ENCODE measurements around the gene PDCD4. TPM values are rescaled to one million over a fixed set of nuclear protein-coding genes. Genes with fewer than 3 reads are reported as not detected.

PDCD4 gene
- total RNA-seq, 1 experiment from 2014 or later: 133 TPM

GRCh38 chr10:110898391-110898790 is 26.7 kb downstream of the PDCD4 start:
- peak overlapping the region; percentile 16 for H3K27ac Mint-ChIP-seq (ENCODE audit: low read depth, unreplicated experiment)
- H3K4me3 Mint-ChIP-seq (ENCODE audit: unreplicated experiment): no peak overlapping the region
- ChIA-PET POLR2A (interaction anchor here (0.5 to 3.7 kb wide), 7 partner anchors 11 to 328 kb away, joined by 3 to 17 read pairs (median 6); partner anchors contain the start of genes BBIP1 and SHOC2), CTCF (interaction anchor here (0.6 to 2.8 kb wide), 6 partner anchors 95 to 1688 kb away, joined by 3 to 18 read pairs (median 5); no protein-coding TSS in a partner anchor)
- no peaks in the 10 kb centered on the region for H3K9me3 Mint-ChIP-seq (ENCODE audit: unreplicated experiment)
- intact Hi-C loops (cut with micrococcal nuclease): no loop called here
- peaks cover 94% of the 10 kb centered on the region for H3K36me3 Mint-ChIP-seq (ENCODE audit: insufficient read depth, unreplicated experiment)
- H3K27me3 Mint-ChIP-seq (ENCODE audit: insufficient read depth, unreplicated experiment): no peaks in the 10 kb centered on the region
- no peak for DNase-seq (ENCODE audit: unreplicated experiment)
- peaks cover 29% of the 10 kb centered on the region for H3K4me1 Mint-ChIP-seq (ENCODE audit: insufficient read depth, unreplicated experiment)
- BruUV-seq (replicated peaks): TSS peak; percentile 78
- no peak for TF ChIP-seq CTCF (IDR thresholded peaks at IDR 0.05; ENCODE audit: unreplicated experiment)

GRCh38 chr10:110900983-110901382 is 29.3 kb downstream of the PDCD4 start:
- no peak for TF ChIP-seq CTCF (IDR thresholded peaks at IDR 0.05; ENCODE audit: unreplicated experiment)
- Mint-ChIP-seq H3K4me1 (ENCODE audit: insufficient read depth, unreplicated experiment) (peaks cover 30% of the 10 kb centered on the region), H3K9me3 (ENCODE audit: unreplicated experiment) (no peaks in the 10 kb centered on the region), H3K27me3 (ENCODE audit: insufficient read depth, unreplicated experiment) (no peaks in the 10 kb centered on the region), H3K4me3 (ENCODE audit: unreplicated experiment) (no peak overlapping the region), H3K27ac (ENCODE audit: low read depth, unreplicated experiment) (peak overlapping the region; percentile 4), H3K36me3 (ENCODE audit: insufficient read depth, unreplicated experiment) (peaks cover 91% of the 10 kb centered on the region)
- no TSS peak for BruUV-seq (replicated peaks)
- POLR2A ChIA-PET: interaction anchor here (0.6 to 11.1 kb wide), 20 partner anchors 10 to 301 kb away, joined by 3 to 129 read pairs (median 4); partner anchors contain the start of genes BBIP1, PDCD4 and SHOC2
- no peak for DNase-seq (ENCODE audit: unreplicated experiment)
- intact Hi-C loops (cut with micrococcal nuclease): no loop called here
- CTCF ChIA-PET: interaction anchor here (0.9 to 1.6 kb wide), 5 partner anchors 8 to 229 kb away, joined by 3 to 6 read pairs (median 3); no protein-coding TSS in a partner anchor

GRCh38 chr10:110901954-110902819 is 30.5 kb downstream of the PDCD4 start:
- TSS peak; percentile 79 for BruUV-seq (replicated peaks)
- Mint-ChIP-seq H3K4me1 (ENCODE audit: insufficient read depth, unreplicated experiment) (peaks cover 20% of the 10 kb centered on the region), H3K27me3 (ENCODE audit: insufficient read depth, unreplicated experiment) (no peaks in the 10 kb centered on the region), H3K4me3 (ENCODE audit: unreplicated experiment) (peak overlapping the region; percentile 2), H3K36me3 (ENCODE audit: insufficient read depth, unreplicated experiment) (peaks cover 89% of the 10 kb centered on the region), H3K27ac (ENCODE audit: low read depth, unreplicated experiment) (peak overlapping the region; percentile 4), H3K9me3 (ENCODE audit: unreplicated experiment) (no peaks in the 10 kb centered on the region)
- TF ChIP-seq CTCF (IDR thresholded peaks at IDR 0.05; ENCODE audit: unreplicated experiment): no peak
- CTCF ChIA-PET: interaction anchor here (0.6 to 1.6 kb wide), 14 partner anchors 8 to 1239 kb away, joined by 3 to 6 read pairs (median 3); no protein-coding TSS in a partner anchor
- POLR2A ChIA-PET: interaction anchor here (0.5 to 11.1 kb wide), 32 partner anchors 8 to 466 kb away, joined by 3 to 129 read pairs (median 4); partner anchors contain the start of genes BBIP1, PDCD4 and SHOC2
- intact Hi-C loops (cut with micrococcal nuclease): loop anchor here (2.0 kb wide), 1 partner anchor 17 kb away; the partner anchor contains the start of genes BBIP1 and SHOC2
- peak; percentile 93 for DNase-seq (ENCODE audit: unreplicated experiment)

Data from MCF 10A (cell line).